H1 (cell line): Measurements from ENCODE around the gene ST6GALNAC2. TPM values are rescaled to one million over a fixed set of nuclear protein-coding genes. Genes with fewer than 3 reads are reported as not detected.

Source experiments
- CTCF ChIA-PET: fragments of 300-600 bp; sonication (Branson Sonifier 250); formaldehyde crosslinking; loops from one replicate; lab custom pipeline; 2021; ENCODE audit not compliant: partially characterized antibody; lab: Charles Lee
- POLR2A ChIA-PET: fragments of 300-600 bp; sonication (Branson Sonifier 250); formaldehyde crosslinking; loops from one replicate; lab custom pipeline; 2021; ENCODE audit warnings: inconsistent platforms; ENCODE audit not compliant: partially characterized antibody; lab: Charles Lee
- DNase-seq, 2 experiments: peaks; one replicate each; pipeline versions ENCODE4 v3.0.0 to v3.0.0-alpha.2; 2010 to 2022; ENCODE audit warnings: low spot score in 2 of 2, low read depth in 1 of 2, mixed read lengths in 1 of 2
- FAIRE-seq: peaks from 2 replicates; lab custom pipeline; 2011; peaks lifted over from hg19 to GRCh38; lab: Jason Lieb, UNC
- H2AFZ ChIP-seq: 2 replicates; pipeline ENCODE4 v1.8.1; 2012; ENCODE audit warnings: low read length, inconsistent platforms
- H2AK5ac ChIP-seq: 2 replicates; pipeline ENCODE4 v1.6.1; 2013; ENCODE audit warnings: low read depth, low read length
- H2BK120ac ChIP-seq: replicated peaks from 2 replicates; pipeline ENCODE3; 2013; ENCODE audit warnings: low read depth, low read length, inconsistent platforms
- H2BK12ac ChIP-seq: 2 replicates; pipeline ENCODE4 v1.6.1; 2013; ENCODE audit warnings: low read depth, low read length
- H2BK15ac ChIP-seq: 2 replicates; pipeline ENCODE4 v1.6.1; 2013; ENCODE audit warnings: low read length
- H2BK20ac ChIP-seq: 2 replicates; pipeline ENCODE4 v1.6.1; 2013; ENCODE audit warnings: low read length
- H2BK5ac ChIP-seq: 2 replicates; pipeline ENCODE4 v1.6.1; 2013; ENCODE audit warnings: low read depth, low read length
- H3K14ac ChIP-seq: 2 replicates; pipeline ENCODE4 v1.6.1; 2013; ENCODE audit warnings: inconsistent platforms; ENCODE audit not compliant: insufficient read length
- H3K18ac ChIP-seq: 2 replicates; pipeline ENCODE4 v1.6.1; 2013; ENCODE audit warnings: low read length; ENCODE audit errors: extremely low read depth
- H3K23ac ChIP-seq: 2 replicates; pipeline ENCODE4 v1.6.1; 2013; ENCODE audit warnings: inconsistent platforms; ENCODE audit not compliant: insufficient read length
- H3K23me2 ChIP-seq: 2 replicates; pipeline ENCODE4 v1.6.1; 2013; ENCODE audit warnings: low read depth, low read length
- H3K27ac ChIP-seq: 2 replicates; pipeline ENCODE4 v1.6.1; 2011; ENCODE audit warnings: low read depth, low read length, inconsistent platforms
- H3K27me3 ChIP-seq, 4 experiments: replicated peaks in 1 of 4; 1 replicate in 1 of 4; 2 replicates in 3 of 4; pipeline versions ENCODE4 v1.6.1 to v1.8.1; 2011 to 2013; ENCODE audit warnings: low read length in 3 of 4, mild to moderate bottlenecking in 3 of 4, inconsistent platforms in 2 of 4, mixed read lengths in 2 of 4, moderate library complexity in 1 of 4; ENCODE audit not compliant: control insufficient read depth in 3 of 4, insufficient read depth in 3 of 4; ENCODE audit errors: extremely low read depth in 1 of 4
- H3K36me3 ChIP-seq, 4 experiments: 2 replicates each; pipeline versions ENCODE4 v1.6.1 to v1.8.1; 2011 to 2013; ENCODE audit warnings: mild to moderate bottlenecking in 4 of 4, low read length in 3 of 4, moderate library complexity in 2 of 4, control low read depth in 1 of 4, inconsistent platforms in 1 of 4; ENCODE audit not compliant: insufficient read depth in 4 of 4, control insufficient read depth in 2 of 4
- H3K4ac ChIP-seq: replicated peaks from 2 replicates; pipeline ENCODE3; 2013; ENCODE audit warnings: low read length, low read depth, mixed read lengths, inconsistent platforms; ENCODE audit not compliant: insufficient read length
- H3K4me1 ChIP-seq, 4 experiments: replicated peaks in 1 of 4; 1 replicate in 1 of 4; 2 replicates in 3 of 4; pipeline versions ENCODE4 v1.6.1 to v1.8.1; 2011 to 2013; ENCODE audit warnings: low read length in 3 of 4, inconsistent platforms in 2 of 4, mixed read lengths in 1 of 4; ENCODE audit not compliant: insufficient read depth in 4 of 4, control insufficient read depth in 3 of 4
- H3K4me2 ChIP-seq, 2 experiments: 2 replicates each; pipeline versions ENCODE4 v1.6.1 to v1.8.1; 2011 to 2013; ENCODE audit warnings: low read depth in 2 of 2, low read length in 2 of 2, control low read depth in 1 of 2, inconsistent platforms in 1 of 2, mild to moderate bottlenecking in 1 of 2; ENCODE audit not compliant: insufficient read depth in 1 of 2
- H3K4me3 ChIP-seq, 4 experiments: fragments of 200-600, 300-600 bp in 1 of 4; sonication (generic), shearing (Covaris generic), sonication (Bioruptor Twin) in 1 of 4; 2 replicates each; pipeline versions ENCODE4 v1.5.1 to v1.8.1; 2011 to 2016; ENCODE audit warnings: low read length in 4 of 4, low read depth in 3 of 4, control low read depth in 2 of 4, inconsistent platforms in 2 of 4, mild to moderate bottlenecking in 2 of 4, mixed read lengths in 1 of 4, moderate library complexity in 1 of 4; ENCODE audit not compliant: insufficient read depth in 2 of 4; ENCODE audit errors: extremely low read depth in 1 of 4
- H3K56ac ChIP-seq: replicated peaks from 2 replicates; pipeline ENCODE3; 2013; ENCODE audit warnings: low read depth, mild to moderate bottlenecking, mixed read lengths, low read length, inconsistent platforms; ENCODE audit not compliant: insufficient read length
- H3K79me1 ChIP-seq: 2 replicates; pipeline ENCODE4 v1.6.1; 2013; ENCODE audit warnings: low read depth, low read length, control low read depth
- H3K79me2 ChIP-seq, 2 experiments: 2 replicates each; pipeline versions ENCODE4 v1.6.1 to v1.8.1; 2012 to 2013; ENCODE audit warnings: low read length in 2 of 2, mild to moderate bottlenecking in 2 of 2, inconsistent platforms in 1 of 2; ENCODE audit not compliant: insufficient read depth in 2 of 2, control insufficient read depth in 1 of 2
- H3K9ac ChIP-seq, 4 experiments: replicated peaks in 1 of 4; 1 replicate in 1 of 4; 2 replicates in 3 of 4; pipeline versions ENCODE4 v1.6.1 to v1.8.1; 2011 to 2013; ENCODE audit warnings: low read depth in 3 of 4, low read length in 3 of 4, control low read depth in 2 of 4, mild to moderate bottlenecking in 2 of 4, moderate library complexity in 2 of 4, inconsistent platforms in 1 of 4; ENCODE audit errors: extremely low read depth in 1 of 4
- H3K9me3 ChIP-seq, 2 experiments: 2 replicates each; pipeline versions ENCODE4 v1.6.1 to v1.8.1; 2012 to 2013; ENCODE audit warnings: mild to moderate bottlenecking in 2 of 2, moderate library complexity in 2 of 2, control low read depth in 1 of 2, inconsistent platforms in 1 of 2, low read depth in 1 of 2, low read length in 1 of 2, mixed read lengths in 1 of 2; ENCODE audit not compliant: insufficient read depth in 2 of 2
- H4K20me1 ChIP-seq, 2 experiments: replicated peaks in 1 of 2; 2 replicates each; pipeline versions ENCODE3 to v1.8.1; 2011 to 2013; ENCODE audit warnings: inconsistent platforms in 2 of 2, low read length in 2 of 2, mild to moderate bottlenecking in 1 of 2; ENCODE audit not compliant: insufficient read depth in 2 of 2, control insufficient read depth in 1 of 2
- H4K5ac ChIP-seq: 2 replicates; pipeline ENCODE4 v1.6.1; 2013; ENCODE audit warnings: low read length, low read depth, mixed read lengths, inconsistent platforms; ENCODE audit not compliant: insufficient read length
- H4K8ac ChIP-seq: 2 replicates; pipeline ENCODE4 v1.8.0; 2013; ENCODE audit warnings: mild to moderate bottlenecking, moderate library complexity, low read length, inconsistent platforms; ENCODE audit not compliant: insufficient read depth; ENCODE audit errors: extremely low read depth
- H4K91ac ChIP-seq: replicated peaks from 2 replicates; pipeline ENCODE3; 2013; ENCODE audit warnings: low read length, mixed read lengths, inconsistent platforms; ENCODE audit not compliant: insufficient read length
- EGR1 ChIP-seq: IDR thresholded peaks from 2 replicates; pipeline ENCODE4 v1.6.1; 2011; ENCODE audit warnings: low read depth, low read length, borderline replicate concordance
- KDM1A ChIP-seq: fragments of 200-600, 300-600 bp; sonication (generic); IDR thresholded peaks from 2 replicates; pipeline ENCODE4 v1.7.1; 2016; ENCODE audit warnings: mild to moderate bottlenecking, low read length, borderline replicate concordance
- RNF2 ChIP-seq: fragments of 200-900, 300-1000 bp; sonication (generic); IDR thresholded peaks from 2 replicates; pipeline ENCODE4 v1.7.1; 2016; ENCODE audit warnings: borderline replicate concordance, low read depth, mild to moderate bottlenecking, antibody characterized with exemption, low read length; ENCODE audit not compliant: poor library complexity, severe bottlenecking; ENCODE audit errors: missing control alignments
- RXRA ChIP-seq: IDR thresholded peaks from 2 replicates; pipeline ENCODE4 v1.6.1; 2011; ENCODE audit warnings: low read depth, mild to moderate bottlenecking, low read length, moderate library complexity; ENCODE audit not compliant: insufficient read depth
- SIN3A ChIP-seq, 2 experiments: IDR thresholded peaks in 1 of 2; conservative IDR thresholded peaks in 1 of 2; 2 replicates each; pipeline ENCODE4 v1.6.1; 2011 to 2012; ENCODE audit warnings: low read length in 2 of 2, improper control_type of control experiment in 1 of 2, low read depth in 1 of 2, mild to moderate bottlenecking in 1 of 2
- SUZ12 ChIP-seq: fragments of 200-600 bp; sonication (generic); IDR thresholded peaks from 2 replicates; pipeline ENCODE4 v1.6.1; 2012; ENCODE audit warnings: mild to moderate bottlenecking, inconsistent platforms, low read length, moderate library complexity, mixed read lengths
- TCF12 ChIP-seq: IDR thresholded peaks from 2 replicates; pipeline ENCODE4 v1.6.1; 2011; ENCODE audit warnings: low read depth, mild to moderate bottlenecking, low read length
- ZNF274 ChIP-seq: IDR thresholded peaks from 2 replicates; pipeline ENCODE4 v1.7.0; 2012; ENCODE audit warnings: low read length, borderline replicate concordance; ENCODE audit errors: extremely low read depth
- WGBS, 2 experiments: shearing (Covaris generic) in 1 of 2; methylation state at CpG; one replicate each; pipeline versions ENCODE4 v1.1.6 to v1.1.7; 2013 to 2015; ENCODE audit warnings: low lambda C conversion rate in 2 of 2, mixed read lengths in 2 of 2, inconsistent platforms in 1 of 2, low coverage in 1 of 2, missing lambda C conversion rate in 1 of 2; ENCODE audit not compliant: insufficient replicate concordance in 2 of 2, insufficient coverage in 1 of 2, insufficient read length in 1 of 2; ENCODE audit errors: extremely low coverage in 1 of 2, missing lambda C conversion rate in 1 of 2; 5-methylcytosine and 5-hydroxymethylcytosine counted together
- polyA plus RNA-seq, 7 experiments: library from polyadenylated mRNA; depleted of rRNA in 3 of 7; stranded (reverse) in 5 of 7; unstranded in 2 of 7; fragments of >200 nt in 5 of 7; fragments of 200-250 nt in 2 of 7; gene quantifications; 1 replicate in 5 of 7; 2 replicates in 1 of 7; 4 replicates in 1 of 7; pipeline versions ENCODE4 v1.2.1 to v1.2.3, GENCODE V29; 2011 to 2013; ENCODE audit warnings: missing spikeins in 2 of 7, mixed read lengths in 2 of 7
- total RNA-seq: library from RNA; stranded (reverse); fragmentation: NEBNext Ultra II Directional; extraction: Animal tissue kit (Norgen Biotek cat#: 25700); gene quantifications from 2 replicates; pipeline ENCODE4 v1.2.1, GENCODE V29; 2021
- TF ChIP-seq, protein P1 (sequence below): IDR thresholded peaks from 2 replicates; pipeline ENCODE4 v1.6.1; 2012; ENCODE audit warnings: inconsistent platforms

Gene ST6GALNAC2
- total and polyA plus RNA-seq, 2 of the 8 experiments (the other 6 are each of a cell fraction or from before 2014, with no cell fraction given): 0.09 TPM; not detected in 1

DNA sequence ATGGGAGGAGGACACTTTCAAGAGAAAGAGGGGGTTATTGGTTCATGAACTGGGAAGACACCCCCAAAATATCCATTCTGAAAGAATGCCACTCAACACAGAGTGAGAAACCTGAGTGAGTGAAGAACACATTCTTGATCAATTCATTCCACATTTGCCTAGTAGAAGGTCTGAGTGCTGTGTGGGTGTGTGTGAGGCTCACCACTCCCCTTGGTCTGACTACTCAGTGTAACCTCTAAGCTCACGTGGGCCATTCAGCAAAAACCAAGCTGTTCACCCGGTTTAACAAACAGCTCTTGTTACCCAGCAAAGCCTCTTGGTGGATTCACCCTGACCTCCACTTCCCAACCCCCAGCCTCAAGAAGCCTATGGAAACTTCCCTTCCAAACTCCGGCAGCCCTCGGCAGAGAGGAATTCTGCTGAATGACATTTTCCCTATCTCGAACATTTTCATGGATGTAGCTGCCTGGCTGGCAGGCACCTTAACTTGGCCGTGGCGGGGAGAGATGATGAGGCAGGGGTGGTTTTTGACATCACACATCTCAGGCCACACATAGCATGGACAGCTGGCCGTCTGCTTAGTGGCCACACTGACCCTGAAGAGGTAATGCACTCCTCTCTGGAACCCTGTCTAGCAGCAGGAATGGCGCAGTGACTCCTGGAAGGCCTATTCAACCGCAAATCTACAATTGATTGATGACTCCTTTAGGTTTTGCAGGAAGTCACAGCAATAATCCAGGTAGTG, 46.3 kb upstream of the ST6GALNAC2 start:
- FAIRE-seq (no peak), DNase-seq (no peak)
- Histone ChIP-seq H3K79me1 (no peaks in the 10 kb centered on the region), H3K79me2 (no peaks in the 10 kb centered on the region), H3K4ac (no peak overlapping the region), H2BK12ac (no peak overlapping the region), H3K4me3 (no peak overlapping the region), H3K4me2 (no peak overlapping the region), H3K9me3 (no peaks in the 10 kb centered on the region), H3K9ac (no peak overlapping the region), H2BK120ac (no peak overlapping the region), H4K20me1 (no peaks in the 10 kb centered on the region), H3K56ac (no peak overlapping the region), H2AFZ (no peak overlapping the region), H3K23me2 (no peaks in the 10 kb centered on the region), H3K36me3 (no peaks in the 10 kb centered on the region), H4K91ac (no peak overlapping the region), H3K27ac (no peak overlapping the region), H2AK5ac (no peak overlapping the region), H3K4me1 (peaks cover 0 to 6% (median 1%) of the 10 kb centered on the region in 4 experiments; a peak in 4 of 7 replicates), H2BK5ac (no peak overlapping the region), H3K27me3 (no peaks in the 10 kb centered on the region), H4K8ac (no peak overlapping the region), H4K5ac (no peak overlapping the region), H2BK20ac (no peak overlapping the region), H3K18ac (no peak overlapping the region), H3K14ac (no peak overlapping the region), H3K23ac (no peak overlapping the region), H2BK15ac (no peak overlapping the region)
- TF ChIP-seq TCF12: no peak
- no peak for TF ChIP-seq ZNF274
- TF ChIP-seq, protein P1, sequence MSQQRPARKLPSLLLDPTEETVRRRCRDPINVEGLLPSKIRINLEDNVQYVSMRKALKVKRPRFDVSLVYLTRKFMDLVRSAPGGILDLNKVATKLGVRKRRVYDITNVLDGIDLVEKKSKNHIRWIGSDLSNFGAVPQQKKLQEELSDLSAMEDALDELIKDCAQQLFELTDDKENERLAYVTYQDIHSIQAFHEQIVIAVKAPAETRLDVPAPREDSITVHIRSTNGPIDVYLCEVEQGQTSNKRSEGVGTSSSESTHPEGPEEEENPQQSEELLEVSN: no peak
- TF ChIP-seq SUZ12: no peak
- no peak for TF ChIP-seq KDM1A
- TF ChIP-seq RNF2: no peak
- no peak for TF ChIP-seq EGR1
- TF ChIP-seq SIN3A (conservative IDR thresholded peaks at IDR 0.05 in 1 of 2, IDR thresholded peaks at IDR 0.05 in 1 of 2; ENCODE audit: low read depth in 1 of 2, low read length in 2 of 2): no peak
- TF ChIP-seq RXRA: no peak
- ChIA-PET CTCF (interaction anchor here (0.5 to 5.3 kb wide), 6 partner anchors 8 to 246 kb away, joined by 3 to 30 read pairs (median 4); no protein-coding TSS in a partner anchor), POLR2A (interaction anchor here (1.0 to 1.6 kb wide), 2 partner anchors 64 to 95 kb away, joined by 3 to 7 read pairs; no protein-coding TSS in a partner anchor)
- WGBS, 2 experiments: 87% methylated on average over 10 of the region's 10 CpGs; no CpG with 5 or more reads in 1 of the 2 experiments
